K562 (cell line): ENCODE measurements around the gene MRPL55. TPM values are rescaled to one million over a fixed set of nuclear protein-coding genes. Genes with fewer than 3 reads are reported as not detected.

Experiments used
- ATAC-seq: fragments of 200-7000 bp; cut with Tn5 transposase; 3 replicates; pipeline ENCODE4 v1.9.1; 2020; ENCODE audit warnings: moderate library complexity
- BruUV-seq: library from RNA; stranded (reverse); fragments of 400-500 nt; replicated peaks from 2 replicates; lab custom pipeline; 2021; lab: Mats Ljungman, UMichigan
- CTCF ChIA-PET: fragments of 300-600 bp; formaldehyde crosslinking; extraction: SDS; loops from one replicate; lab custom pipeline; 2021; ENCODE audit warnings: low intra/inter-chr PET ratio; lab: Yijun Ruan, JAX
- POLR2A ChIA-PET: fragments of 300-600, 350-650 bp; sonication (Branson Sonifier 250); formaldehyde crosslinking; extraction: SDS; loops from one replicate; lab custom pipeline; 2021; ENCODE audit warnings: antibody characterized with exemption, inconsistent platforms; lab: Yijun Ruan, JAX
- DNase-seq, 4 experiments: peaks; one replicate each; pipeline versions ENCODE4 v3.0.0 to v3.0.0-alpha.2; 2011 to 2018; ENCODE audit warnings: low spot score in 3 of 4, mixed read lengths in 3 of 4; ENCODE audit errors: extremely low read depth in 1 of 4
- FAIRE-seq: peaks from 2 replicates; lab custom pipeline; 2011; peaks lifted over from hg19 to GRCh38; lab: Jason Lieb, UNC
- H2AFZ ChIP-seq: 2 replicates; pipeline ENCODE4 v1.6.0; 2011; ENCODE audit warnings: low read depth, low read length, control low read depth, inconsistent platforms
- H3K27ac ChIP-seq: fragments of 200-600 bp; 3 replicates; pipeline ENCODE4 v1.8.0; 2011; ENCODE audit warnings: low read depth, mild to moderate bottlenecking, control low read depth, inconsistent platforms, low read length, moderate library complexity, mixed read lengths; ENCODE audit errors: extremely low read depth
- H3K27me3 ChIP-seq, 2 experiments: fragments of 300-600 bp in 1 of 2; 2 replicates in 1 of 2; 3 replicates in 1 of 2; pipeline versions ENCODE4 v1.6.0 to v1.8.0; 2011; ENCODE audit warnings: inconsistent platforms in 2 of 2, low read length in 2 of 2, mild to moderate bottlenecking in 1 of 2, mixed read lengths in 1 of 2, moderate library complexity in 1 of 2; ENCODE audit not compliant: control insufficient read depth in 2 of 2, insufficient read depth in 2 of 2
- H3K36me3 ChIP-seq: fragments of 300-600 bp; 3 replicates; pipeline ENCODE4 v1.8.0; 2011; ENCODE audit warnings: mild to moderate bottlenecking, low read length, inconsistent platforms; ENCODE audit not compliant: control insufficient read depth, insufficient read depth
- H3K4me1 ChIP-seq, 2 experiments: fragments of 200-600 bp in 1 of 2; replicated peaks in 1 of 2; 2 replicates in 1 of 2; 3 replicates in 1 of 2; pipeline versions ENCODE4 v1.5.1 to v1.8.0; 2011; ENCODE audit warnings: inconsistent platforms in 2 of 2, low read length in 2 of 2, mild to moderate bottlenecking in 1 of 2, mixed read lengths in 1 of 2, moderate library complexity in 1 of 2; ENCODE audit not compliant: control insufficient read depth in 2 of 2, insufficient read depth in 2 of 2
- H3K4me2 ChIP-seq: 2 replicates; pipeline ENCODE4 v1.6.1; 2011; ENCODE audit warnings: low read length, control low read depth, inconsistent platforms, mixed read lengths; ENCODE audit not compliant: insufficient read depth
- H3K4me3 ChIP-seq: fragments of 200-600 bp; sonication (generic), shearing (Covaris generic); 2 replicates; pipeline ENCODE4 v1.5.1; 2016; ENCODE audit warnings: control low read depth, inconsistent platforms
- H3K79me2 ChIP-seq: fragments of 200-600 bp; 3 replicates; pipeline ENCODE4 v1.8.0; 2011; ENCODE audit warnings: low read length, inconsistent platforms; ENCODE audit not compliant: control insufficient read depth, insufficient read depth
- H3K9ac ChIP-seq, 2 experiments: 2 replicates each; pipeline versions ENCODE4 v1.6.0 to v1.6.1; 2011; ENCODE audit warnings: low read depth in 2 of 2, low read length in 2 of 2, control low read depth in 1 of 2, inconsistent platforms in 1 of 2, mild to moderate bottlenecking in 1 of 2, mixed read lengths in 1 of 2; ENCODE audit not compliant: insufficient read depth in 1 of 2
- H3K9me1 ChIP-seq: one replicate; pipeline ENCODE4 v1.6.0; 2011; ENCODE audit warnings: inconsistent platforms, mild to moderate bottlenecking, low read length, moderate library complexity; ENCODE audit not compliant: control insufficient read depth, insufficient read depth
- H3K9me3 ChIP-seq: replicated peaks from 2 replicates; pipeline ENCODE4 v1.5.1; 2011; ENCODE audit warnings: low read depth, low read length, inconsistent platforms; ENCODE audit not compliant: control insufficient read depth, insufficient read depth
- H4K20me1 ChIP-seq: replicated peaks from 2 replicates; pipeline ENCODE4 v1.6.1; 2011; ENCODE audit warnings: low read length, inconsistent platforms, mixed read lengths; ENCODE audit not compliant: control insufficient read depth, insufficient read depth
- BACH1 ChIP-seq: fragments of 200-800 bp; sonication (Bioruptor generic); IDR thresholded peaks from 2 replicates; pipeline ENCODE4 v1.6.1; 2016; ENCODE audit warnings: missing genetic modification characterization, missing compliant biosample characterization
- FIP1L1 ChIP-seq: fragments of 200-400 bp; formaldehyde crosslinking; IDR thresholded peaks from 2 replicates; pipeline ENCODE4 v1.6.1; 2018; ENCODE audit warnings: mild to moderate bottlenecking, low read depth, low read length; ENCODE audit not compliant: poor library complexity, severe bottlenecking
- GABPA ChIP-seq: fragments of 200-800 bp; sonication (Bioruptor generic); conservative IDR thresholded peaks from 2 replicates; pipeline ENCODE4 v1.6.1; 2016; ENCODE audit warnings: low read depth, missing genetic modification characterization, missing compliant biosample characterization
- KLF16 ChIP-seq: IDR thresholded peaks from 2 replicates; pipeline ENCODE4 v1.6.1; 2016; ENCODE audit warnings: antibody characterized with exemption
- MEIS2 ChIP-seq: fragments of 450-650 bp; IDR thresholded peaks from 2 replicates; pipeline ENCODE4 v1.6.1; 2014; ENCODE audit warnings: mild to moderate bottlenecking; ENCODE audit not compliant: partially characterized antibody
- POLR2AphosphoS2 ChIP-seq: IDR thresholded peaks from 2 replicates; pipeline ENCODE4 v1.6.1; 2012; ENCODE audit warnings: low read length, improper control_type of control experiment
- RBFOX2 ChIP-seq: fragments of 200-400 bp; formaldehyde crosslinking; IDR thresholded peaks from 2 replicates; pipeline ENCODE4 v1.6.1; 2017; ENCODE audit warnings: low read depth, mild to moderate bottlenecking, low read length, moderate library complexity
- SMAD4 ChIP-seq: fragments of 250-450 bp; sonication (Bioruptor Pico); conservative IDR thresholded peaks from 2 replicates; pipeline ENCODE4 v1.8.0; 2021; ENCODE audit warnings: inconsistent platforms, mild to moderate bottlenecking, moderate library complexity
- YBX1 ChIP-seq: fragments of 450-650 bp; IDR thresholded peaks from 2 replicates; pipeline ENCODE4 v1.7.1; 2016; ENCODE audit warnings: mild to moderate bottlenecking
- ZNF316 ChIP-seq: fragments of 450-650 bp; IDR thresholded peaks from 2 replicates; pipeline ENCODE4 v1.6.1; 2016
- WGBS: fragments of 100-300 bp; shearing (Covaris generic); methylation state at CpG from one replicate; pipeline ENCODE4 v1.1.6; 2016; ENCODE audit warnings: low coverage, mixed read lengths; ENCODE audit not compliant: insufficient coverage; ENCODE audit errors: missing lambda C conversion rate; 5-methylcytosine and 5-hydroxymethylcytosine counted together
- in situ Hi-C: fragments of 300-500 bp; cut with MboI; formaldehyde crosslinking; loops from 4 replicates; pipeline ENCODE4 v1.15.0; 2018; ENCODE audit warnings: inconsistent platforms, mixed read lengths
- intact Hi-C: fragments of 100-400 bp; cut with micrococcal nuclease; formaldehyde crosslinking; loops from 2 replicates; pipeline ENCODE4 v1.14.2; 2022
- polyA plus RNA-seq, 8 experiments: library from polyadenylated mRNA; depleted of rRNA in 4 of 8; stranded (reverse) in 5 of 8; unstranded in 3 of 8; fragments of >200 nt; fragmentation: Nextera tagmentation in 2 of 8; fragmentation: Illumina TruSeq in 1 of 8; extraction: Ambion mirVana in 2 of 8; extraction: Trizol in 1 of 8; gene quantifications; 2 replicates each; pipeline versions ENCODE4 v1.2.1 to v1.2.3, GENCODE V29; 2011 to 2014; ENCODE audit warnings: inconsistent platforms in 1 of 8, missing spikeins in 1 of 8
- total RNA-seq, 7 experiments: library from RNA; depleted of rRNA in 6 of 7; stranded (reverse); fragments of >200 nt in 6 of 7; fragmentation: Illumina TruSeq in 2 of 7; extraction: Trizol in 2 of 7; gene quantifications; 2 replicates each; pipeline versions ENCODE4 v1.2.1 to v1.2.3, GENCODE V29; 2011 to 2021; ENCODE audit warnings: low replicate concordance in 1 of 7
- TF ChIP-seq, protein P1 (sequence below), 2 experiments: fragments of 450-650 bp; formaldehyde crosslinking in 1 of 2; IDR thresholded peaks; 2 replicates each; pipeline versions ENCODE4 v1.4.0 to v1.6.1; 2014 to 2020; ENCODE audit warnings: mild to moderate bottlenecking in 2 of 2, borderline replicate concordance in 1 of 2, low read depth in 1 of 2
- TF ChIP-seq, protein P2 (sequence below), 2 experiments: IDR thresholded peaks; 2 replicates each; pipeline ENCODE4 v1.6.1; 2011; ENCODE audit warnings: borderline replicate concordance in 1 of 2, control low read depth in 1 of 2, low read depth in 1 of 2, low read length in 1 of 2, mild to moderate bottlenecking in 1 of 2, mixed read lengths in 1 of 2, moderate library complexity in 1 of 2; ENCODE audit not compliant: insufficient read depth in 1 of 2, insufficient read length in 1 of 2, poor library complexity in 1 of 2, severe bottlenecking in 1 of 2; ENCODE audit errors: extremely low read depth in 1 of 2

MRPL55 gene
- total and polyA plus RNA-seq, 9 of the 15 experiments (the other 6 are each of a cell fraction or from before 2014, with no cell fraction given): 34.9 to 228 (median 81.0) TPM

DNA sequence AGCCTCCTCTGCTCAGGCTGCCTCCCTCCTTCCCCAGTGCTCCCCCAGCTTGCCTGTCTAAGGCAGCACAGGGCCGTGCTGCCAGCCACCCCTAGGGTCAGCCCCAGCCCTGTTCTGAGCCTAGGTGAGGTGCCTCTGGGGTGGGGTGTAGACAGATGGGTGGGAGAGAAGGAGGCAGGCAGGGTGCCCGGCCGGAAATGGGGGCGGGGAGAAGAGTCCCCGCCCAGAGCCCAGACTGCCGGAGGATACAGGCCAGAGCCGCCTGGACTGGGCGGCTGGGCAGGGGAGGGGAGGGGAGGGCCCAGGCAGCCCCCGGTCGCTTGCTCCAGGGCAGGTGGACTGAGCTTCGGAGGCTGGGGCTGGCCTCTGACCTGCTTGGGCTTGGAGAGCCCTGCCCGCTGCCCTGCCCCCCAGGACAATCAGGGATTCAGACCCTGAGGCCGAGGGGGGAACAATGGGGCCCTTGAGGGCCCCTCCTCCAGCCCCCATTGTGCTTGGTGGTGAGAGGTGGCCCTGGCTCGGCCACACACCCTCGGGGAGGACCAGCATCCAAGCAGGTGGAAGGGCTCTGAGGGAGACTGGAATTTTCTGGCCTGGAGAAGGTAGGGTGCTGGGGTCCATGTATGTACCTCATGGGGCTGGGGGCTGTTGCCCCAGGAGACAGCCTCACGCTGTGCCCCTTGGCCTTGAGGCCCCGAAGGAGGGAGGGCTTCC lies 40.5 kb upstream of the MRPL55 start, which contains the start of gene GJC2:
GJC2 (plus strand) TSS at position 525 of the 714 bp plus-strand sequence. CDS start 7,829 bp downstream, outside the sequence.
- Histone ChIP-seq H3K79me2 (peaks cover 52% of the 10 kb centered on the region), H3K9ac (peak within 1 kb of the TSS; percentile 31 to 91; a peak in 3 of 4 replicates), H3K9me3 (no peaks in the 10 kb centered on the region), H3K9me1 (peaks cover 12% of the 10 kb centered on the region), H3K4me3 (no peak within 1 kb of the TSS), H3K4me1 (peaks cover 37 to 85% of the 10 kb centered on the region in 2 experiments), H2AFZ (no peak within 1 kb of the TSS), H3K36me3 (peaks cover 39% of the 10 kb centered on the region; the same call in 2 of the 3 replicates), H3K27ac (peak within 1 kb of the TSS; percentile 62), H4K20me1 (peaks cover 29% of the 10 kb centered on the region), H3K27me3 (no peaks in the 10 kb centered on the region), H3K4me2 (no peak within 1 kb of the TSS; the same call in 1 of the 2 replicates)
- ChIA-PET CTCF (no interaction called here), POLR2A (interaction anchor here (0.6 to 2.3 kb wide), 7 partner anchors 9 to 49 kb away, joined by 3 to 11 read pairs (median 6); partner anchors contain the start of gene GUK1)
- intact Hi-C loops: no loop called here
- no peak for FAIRE-seq
- 60% methylated on average over 5 of the region's 17 CpGs for WGBS
- peak; percentile 79 to 83 (median 81) for DNase-seq
- in situ Hi-C loops: no loop called here
- ATAC-seq: peak; percentile 77
- BruUV-seq: no TSS peak
- TF ChIP-seq GABPA (tag): peak; percentile 41; the same call in 1 of the 2 replicates
- TF ChIP-seq KLF16: peak; percentile 91
- no peak for TF ChIP-seq BACH1 (tag)
- TF ChIP-seq POLR2AphosphoS2: no peak
- TF ChIP-seq RBFOX2: peak; percentile 54
- TF ChIP-seq, protein P1, sequence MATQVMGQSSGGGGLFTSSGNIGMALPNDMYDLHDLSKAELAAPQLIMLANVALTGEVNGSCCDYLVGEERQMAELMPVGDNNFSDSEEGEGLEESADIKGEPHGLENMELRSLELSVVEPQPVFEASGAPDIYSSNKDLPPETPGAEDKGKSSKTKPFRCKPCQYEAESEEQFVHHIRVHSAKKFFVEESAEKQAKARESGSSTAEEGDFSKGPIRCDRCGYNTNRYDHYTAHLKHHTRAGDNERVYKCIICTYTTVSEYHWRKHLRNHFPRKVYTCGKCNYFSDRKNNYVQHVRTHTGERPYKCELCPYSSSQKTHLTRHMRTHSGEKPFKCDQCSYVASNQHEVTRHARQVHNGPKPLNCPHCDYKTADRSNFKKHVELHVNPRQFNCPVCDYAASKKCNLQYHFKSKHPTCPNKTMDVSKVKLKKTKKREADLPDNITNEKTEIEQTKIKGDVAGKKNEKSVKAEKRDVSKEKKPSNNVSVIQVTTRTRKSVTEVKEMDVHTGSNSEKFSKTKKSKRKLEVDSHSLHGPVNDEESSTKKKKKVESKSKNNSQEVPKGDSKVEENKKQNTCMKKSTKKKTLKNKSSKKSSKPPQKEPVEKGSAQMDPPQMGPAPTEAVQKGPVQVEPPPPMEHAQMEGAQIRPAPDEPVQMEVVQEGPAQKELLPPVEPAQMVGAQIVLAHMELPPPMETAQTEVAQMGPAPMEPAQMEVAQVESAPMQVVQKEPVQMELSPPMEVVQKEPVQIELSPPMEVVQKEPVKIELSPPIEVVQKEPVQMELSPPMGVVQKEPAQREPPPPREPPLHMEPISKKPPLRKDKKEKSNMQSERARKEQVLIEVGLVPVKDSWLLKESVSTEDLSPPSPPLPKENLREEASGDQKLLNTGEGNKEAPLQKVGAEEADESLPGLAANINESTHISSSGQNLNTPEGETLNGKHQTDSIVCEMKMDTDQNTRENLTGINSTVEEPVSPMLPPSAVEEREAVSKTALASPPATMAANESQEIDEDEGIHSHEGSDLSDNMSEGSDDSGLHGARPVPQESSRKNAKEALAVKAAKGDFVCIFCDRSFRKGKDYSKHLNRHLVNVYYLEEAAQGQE (IDR thresholded peaks at IDR 0.05; ENCODE audit: borderline replicate concordance): peak; percentile 96
- TF ChIP-seq, protein P1 (CRISPR knock-in tag; IDR thresholded peaks at IDR 0.05; ENCODE audit: low read depth): 0 out of 2 replicates have a peak, but pooled peaks have one; percentile 53
- TF ChIP-seq ZNF316: no peak
- peak; percentile 37 for TF ChIP-seq FIP1L1
- no peak for TF ChIP-seq YBX1
- TF ChIP-seq, protein P2, sequence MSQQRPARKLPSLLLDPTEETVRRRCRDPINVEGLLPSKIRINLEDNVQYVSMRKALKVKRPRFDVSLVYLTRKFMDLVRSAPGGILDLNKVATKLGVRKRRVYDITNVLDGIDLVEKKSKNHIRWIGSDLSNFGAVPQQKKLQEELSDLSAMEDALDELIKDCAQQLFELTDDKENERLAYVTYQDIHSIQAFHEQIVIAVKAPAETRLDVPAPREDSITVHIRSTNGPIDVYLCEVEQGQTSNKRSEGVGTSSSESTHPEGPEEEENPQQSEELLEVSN (IDR thresholded peaks at IDR 0.05; ENCODE audit: borderline replicate concordance in 1 of 2, extremely low read depth in 1 of 2, insufficient read depth in 1 of 2, insufficient read length in 1 of 2, low read depth in 1 of 2, low read length in 1 of 2, poor library complexity in 1 of 2, severe bottlenecking in 1 of 2): peak in 1 of 2 experiments; percentile 53
- peak; percentile 21 for TF ChIP-seq MEIS2
- peak; percentile 43; the same call in 1 of the 2 replicates for TF ChIP-seq SMAD4 (CRISPR knock-in tag)
